Iris pigment epithelial cell (primary cell): ENCODE measurements around the gene TEX12.

Experiments used
- DNase-seq: peaks from one replicate; pipeline ENCODE4 v3.0.0-alpha.2; 2011; ENCODE audit warnings: low read depth

Gene TEX12

DNA sequence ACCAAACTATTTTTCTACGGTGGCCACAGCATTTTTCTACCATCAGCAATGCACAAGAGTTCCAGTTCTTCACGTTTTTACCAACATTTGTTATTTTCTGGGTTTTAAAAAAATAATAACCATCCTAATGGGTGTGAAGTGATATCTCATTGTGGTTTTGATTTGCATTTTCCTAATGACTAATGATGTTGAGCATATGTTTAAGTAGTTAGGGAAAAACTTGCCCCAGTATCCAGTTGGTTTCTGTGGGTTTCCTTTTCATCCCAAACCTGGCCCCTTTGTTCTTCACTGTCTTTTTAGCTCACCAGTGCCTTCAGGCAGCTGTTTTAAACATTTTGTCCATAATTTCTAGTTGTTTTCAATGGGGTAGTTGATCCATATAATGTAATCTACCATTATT lies 44.4 kb downstream of the TEX12 start:
- DNase-seq, result no peak

DNA sequence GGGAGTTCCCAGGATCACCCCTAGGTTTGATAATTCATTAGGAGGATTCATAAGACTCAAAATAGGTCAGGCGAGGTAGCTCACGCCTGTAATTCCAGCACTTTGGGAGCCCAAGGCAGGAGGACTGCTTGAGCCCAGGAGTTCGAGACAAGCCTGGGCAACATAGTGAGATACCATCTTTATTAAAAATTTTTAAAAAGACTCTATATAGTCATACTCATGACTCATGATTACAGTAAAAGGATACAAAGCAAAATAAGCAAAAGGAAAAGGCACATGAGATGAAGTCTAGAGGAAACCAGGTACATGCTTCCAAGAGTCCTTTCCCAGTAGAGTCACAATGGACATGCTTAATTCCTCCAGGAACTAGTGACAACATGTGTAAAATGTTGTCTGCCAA lies 45.1 kb downstream of the TEX12 start:
- no peak for DNase-seq

DNA sequence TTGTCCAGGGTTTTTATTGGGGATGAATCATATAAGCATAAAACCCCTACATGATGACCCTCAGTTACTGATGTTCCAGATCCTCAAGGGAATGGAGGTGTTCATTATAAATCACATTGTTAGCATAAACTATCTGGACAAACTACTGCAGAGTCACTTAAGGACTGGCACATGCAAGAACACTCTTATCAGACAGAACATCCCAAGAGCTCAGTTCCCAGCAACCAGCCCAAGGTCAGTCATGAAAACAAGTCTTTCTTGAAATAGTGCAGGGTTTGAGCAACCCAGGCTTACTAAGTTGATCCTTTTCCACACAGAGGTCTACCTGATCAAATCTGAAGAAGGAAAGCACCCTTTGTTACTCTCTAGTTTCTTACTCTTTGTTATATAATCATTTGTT lies 45.5 kb downstream of the TEX12 start:
- DNase-seq, result peak; percentile 85

DNA sequence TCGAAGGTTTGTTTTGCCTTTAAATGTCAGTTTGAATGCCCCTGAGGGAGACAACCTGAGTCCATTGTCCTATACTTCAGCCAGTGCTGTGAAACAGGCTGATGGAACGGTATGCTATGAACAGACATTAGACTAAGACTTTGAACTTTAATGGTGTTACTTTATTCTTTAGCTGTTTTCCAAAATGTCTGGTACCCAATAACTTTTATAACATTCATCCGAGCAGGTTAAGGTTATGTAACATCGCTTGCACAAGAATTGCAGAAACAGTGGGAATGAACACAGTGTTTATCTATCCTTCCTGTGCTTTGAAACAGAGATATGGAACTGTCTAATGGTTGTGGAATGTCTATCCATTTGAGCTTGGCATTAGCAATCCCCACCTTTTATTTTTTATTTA lies 46.6 kb downstream of the TEX12 start:
- DNase-seq, result peak; percentile 86

DNA sequence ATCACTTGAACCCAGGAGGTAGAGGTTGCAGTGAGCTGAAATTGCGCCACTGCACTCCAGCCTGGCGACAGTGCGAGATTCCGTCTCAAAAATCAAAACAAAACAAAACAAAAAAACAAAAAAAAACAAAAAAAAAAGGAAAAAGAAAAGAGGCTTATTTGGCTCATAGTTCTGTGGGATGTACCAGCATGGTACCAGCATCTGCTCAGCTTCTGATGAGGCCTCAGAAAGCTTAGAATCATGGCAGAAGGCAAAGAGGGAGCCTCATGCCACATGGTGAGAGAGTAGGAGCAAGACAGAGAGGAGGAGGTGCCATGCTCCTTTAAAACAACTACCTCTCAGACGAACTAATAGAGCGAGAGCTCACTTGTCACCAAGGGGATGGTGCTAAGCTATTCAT lies 48.4 kb downstream of the TEX12 start:
- DNase-seq, result no peak

DNA sequence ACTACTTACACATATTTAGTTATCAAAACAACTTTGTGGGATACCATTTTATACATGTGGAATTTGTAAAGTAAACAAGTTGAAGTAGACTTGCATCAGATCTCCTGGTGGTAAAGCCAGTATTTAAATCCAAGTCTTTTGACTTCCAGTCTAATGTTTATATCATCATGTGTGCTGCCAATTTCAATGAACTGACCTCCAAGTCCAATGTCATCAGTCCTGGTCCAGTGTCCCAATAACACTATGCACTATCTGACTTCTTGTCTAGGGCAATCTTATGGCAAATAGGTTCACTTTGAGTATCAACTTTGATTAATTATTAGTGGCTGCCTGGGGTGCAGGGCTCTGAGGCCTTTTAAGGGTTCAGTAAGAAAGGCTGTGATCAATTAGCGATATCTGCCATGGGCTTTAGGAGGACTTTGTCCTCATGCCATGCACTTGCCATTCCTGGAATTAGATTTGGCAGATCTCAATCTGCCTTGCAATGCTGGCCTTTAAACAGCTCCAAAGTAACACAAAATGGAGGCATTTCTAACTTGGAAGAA lies 49.5 kb downstream of the TEX12 start:
- DNase-seq, result peak; percentile 94

DNA sequence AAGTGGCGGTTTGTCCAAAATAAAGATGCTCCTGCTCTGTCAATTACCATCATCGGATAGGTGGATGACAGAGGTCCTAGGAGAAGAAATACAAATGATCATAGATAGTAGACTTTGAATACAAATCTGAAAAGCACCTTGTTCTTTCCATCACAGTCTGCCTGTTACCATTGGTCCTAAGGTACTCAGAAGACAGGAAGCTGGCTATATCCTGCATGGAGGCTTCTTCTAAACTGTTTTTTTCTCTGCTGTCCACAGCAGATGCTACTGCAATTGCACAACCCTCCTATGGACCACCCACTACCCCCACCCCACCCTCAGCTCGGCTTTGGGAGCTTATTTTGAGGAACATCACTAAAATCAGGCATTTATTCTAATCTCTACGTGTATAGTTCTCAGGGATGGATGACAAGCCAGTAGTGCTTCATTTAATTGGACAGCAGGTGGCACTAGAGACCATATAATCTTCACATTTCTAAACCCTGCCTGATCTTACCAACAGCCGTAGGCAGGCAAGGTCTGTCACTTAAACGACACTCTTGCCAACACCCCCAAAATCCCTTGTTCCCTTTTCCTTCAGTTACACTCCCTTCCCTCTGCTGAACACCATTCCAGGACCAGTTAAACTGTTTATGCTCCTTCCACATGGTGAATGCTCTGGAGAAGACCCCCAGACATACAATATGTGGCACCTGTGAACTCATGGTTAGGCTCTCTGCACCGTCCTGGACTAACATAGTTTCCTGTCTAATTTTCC lies 52.5 kb downstream of the TEX12 start:
- peak; percentile 75 for DNase-seq

DNA sequence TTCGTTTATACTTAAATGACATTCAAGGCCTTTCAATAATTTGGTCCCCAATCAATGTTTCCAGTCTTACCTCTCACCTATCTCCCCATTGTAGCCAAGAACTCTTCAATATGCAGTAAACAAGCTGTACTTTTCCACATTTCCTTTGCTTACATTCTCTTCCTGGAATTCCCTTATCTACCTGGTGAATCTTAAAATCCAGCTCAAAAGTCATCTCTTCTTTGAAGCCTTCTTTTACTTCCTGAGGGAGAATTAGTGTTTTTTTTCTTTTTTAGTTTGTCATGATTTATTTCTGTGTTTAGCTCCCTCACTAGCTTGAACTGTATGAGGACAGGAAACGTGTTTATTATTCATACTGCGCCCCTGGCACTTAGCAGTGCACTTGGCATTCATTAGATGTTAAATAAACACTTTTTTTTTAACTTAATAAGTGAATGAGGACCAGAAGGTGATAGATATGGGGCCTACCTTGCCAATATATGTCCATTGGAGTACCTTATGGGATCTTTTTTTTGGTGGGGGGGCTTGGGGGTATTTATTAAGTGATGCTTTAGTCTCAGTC lies 54.2 kb downstream of the TEX12 start:
- no peak for DNase-seq
